Putamen (tissue), 1 donor: ENCODE results near the gene CHCHD3.
"Not testable (repeated sequence)": the region's sequence is repeated elsewhere in the genome, so short reads cannot be mapped to it uniquely, and the experiment has no call there.

Experiments used
- DNase-seq: peaks from one replicate; pipeline ENCODE4 v3.0.0-alpha.2; 2016; ENCODE audit warnings: low spot score

The CHCHD3 gene

GRCh38 chr7:132904209-132904608, 177.7 kb downstream of the CHCHD3 start:
- DNase-seq = peak; percentile 45

GRCh38 chr7:132902294-132902693, 179.6 kb downstream of the CHCHD3 start:
- not testable (repeated sequence) for DNase-seq

- no peak for DNase-seq
These were observed 180.6 kb downstream of the CHCHD3 start for GRCh38 chr7:132901241-132901640.

- no peak for DNase-seq
These were observed 182.1 kb downstream of the CHCHD3 start for GRCh38 chr7:132899833-132900232.

- DNase-seq = not testable (repeated sequence)
These were observed 183.2 kb downstream of the CHCHD3 start for GRCh38 chr7:132898641-132899175.

- no peak for DNase-seq
These were observed 184.7 kb downstream of the CHCHD3 start for GRCh38 chr7:132897093-132897687.

- no peak for DNase-seq
These were observed 186.7 kb downstream of the CHCHD3 start for GRCh38 chr7:132895231-132895630.

GRCh38 chr7:132893560-132893959, 188.3 kb downstream of the CHCHD3 start:
- no peak for DNase-seq

GRCh38 chr7:132892744-132893143, 189.1 kb downstream of the CHCHD3 start:
- DNase-seq = not testable (repeated sequence)

GRCh38 chr7:132891554-132891953, 190.3 kb downstream of the CHCHD3 start:
- DNase-seq = no peak

- no peak for DNase-seq
These were observed 199.0 kb downstream of the CHCHD3 start for GRCh38 chr7:132882714-132883428.

GRCh38 chr7:132881317-132881716, 200.6 kb downstream of the CHCHD3 start:
- DNase-seq = no peak

GRCh38 chr7:132879579-132879978, 202.3 kb downstream of the CHCHD3 start:
- DNase-seq = no peak

- no peak for DNase-seq
These were observed 203.5 kb downstream of the CHCHD3 start for GRCh38 chr7:132878204-132878919.

- DNase-seq = no peak
These were observed 204.3 kb downstream of the CHCHD3 start for GRCh38 chr7:132877573-132877972.

- no peak for DNase-seq
These were observed 205.3 kb downstream of the CHCHD3 start for GRCh38 chr7:132876576-132876975.

- DNase-seq = no peak
These were observed 209.9 kb downstream of the CHCHD3 start for GRCh38 chr7:132872034-132872433.

GRCh38 chr7:132871419-132871818, 210.5 kb downstream of the CHCHD3 start:
- DNase-seq = no peak

GRCh38 chr7:132869166-132869861, 212.6 kb downstream of the CHCHD3 start:
- DNase-seq = no peak

- DNase-seq = no peak
These were observed 215.3 kb downstream of the CHCHD3 start for GRCh38 chr7:132866551-132866950.

GRCh38 chr7:132866144-132866531, 215.8 kb downstream of the CHCHD3 start:
- no peak for DNase-seq
